Fibroblast of skin of left quadriceps (primary cell): ENCODE data around the gene PPP1R13L.

Experiments used
- DNase-seq, 2 experiments: peaks; one replicate each; pipeline ENCODE4 v3.0.0-alpha.2; 2013; ENCODE audit warnings: low read depth in 2 of 2

Gene PPP1R13L

GRCh38 chr19:45407091-45407375, 2.2 kb upstream of the PPP1R13L start:
- no peak for DNase-seq

- peak; percentile 62 to 67 for DNase-seq
Observed at GRCh38 chr19:45406226-45407090, 1.6 kb upstream of the PPP1R13L start, which contains the start of gene POLR1G. TSS of gene POLR1G (plus strand) at chr19:45406644. CDS start at chr19:45406697, 53 bp downstream.

- DNase-seq, result peak; percentile 80 to 81
Observed at GRCh38 chr19:45405435-45406225, 761 bp upstream of the PPP1R13L start.

GRCh38 chr19:45403781-45404556, 900 bp downstream of the PPP1R13L start:
- no peak for DNase-seq

GRCh38 chr19:45403272-45403671, 1.6 kb downstream of the PPP1R13L start:
- no peak for DNase-seq

- DNase-seq, result no peak
Observed at GRCh38 chr19:45402298-45403061, 2.4 kb downstream of the PPP1R13L start.

GRCh38 chr19:45401815-45402214, 3.1 kb downstream of the PPP1R13L start:
- DNase-seq, result no peak

GRCh38 chr19:45400192-45400591, 4.7 kb downstream of the PPP1R13L start:
- no peak for DNase-seq

GRCh38 chr19:45395821-45396617, 8.8 kb downstream of the PPP1R13L start:
- no peak for DNase-seq

- no peak for DNase-seq
Observed at GRCh38 chr19:45391871-45392665, 12.8 kb downstream of the PPP1R13L start.

GRCh38 chr19:45391346-45391745, 13.5 kb downstream of the PPP1R13L start:
- no peak for DNase-seq

- no peak for DNase-seq
Observed at GRCh38 chr19:45385392-45386221, 19.3 kb downstream of the PPP1R13L start.

GRCh38 chr19:45382426-45382825, 22.4 kb downstream of the PPP1R13L start:
- DNase-seq, result no peak

GRCh38 chr19:45380107-45380506, 24.8 kb downstream of the PPP1R13L start:
- DNase-seq, result no peak

GRCh38 chr19:45376045-45376724, 28.7 kb downstream of the PPP1R13L start:
- DNase-seq, result peak; percentile 98

- DNase-seq, result peak; percentile 99
Observed at GRCh38 chr19:45370410-45371204, 34.3 kb downstream of the PPP1R13L start, which contains the start of gene ERCC2. TSS of gene ERCC2 (minus strand) at chr19:45370573. CDS start at chr19:45370540, 33 bp downstream.

- no peak for DNase-seq
Observed at GRCh38 chr19:45368737-45369340, 36.0 kb downstream of the PPP1R13L start.
